Natural killer cell (primary cell): ENCODE data around the gene GPSM1. TPM values are rescaled to one million over a fixed set of nuclear protein-coding genes. Genes with fewer than 3 reads are reported as not detected.

Source experiments
- ATAC-seq, 3 donors: fragments of 150-1000 bp in 2 of 3; fragments of 200-7000 bp in 1 of 3; cut with Tn5 transposase; 1 replicate in 1 of 3; 2 replicates in 2 of 3; pipeline ENCODE4 v1.10.0; 2021; ENCODE audit warnings: mild to moderate bottlenecking in 2 of 3, moderate library complexity in 2 of 3
- DNase-seq, 2 donors: peaks; one replicate each; pipeline versions ENCODE4 v3.0.0 to v3.0.0-alpha.2; 2013 to 2021; ENCODE audit warnings: mixed read lengths in 1 of 2
- H3K27ac ChIP-seq: one replicate; pipeline ENCODE4 v1.5.1; 2013; ENCODE audit warnings: mild to moderate bottlenecking, low read length
- H3K27me3 ChIP-seq: one replicate; pipeline ENCODE4 v1.6.1; 2013; ENCODE audit warnings: low read length; ENCODE audit not compliant: control insufficient read depth, insufficient read depth
- H3K36me3 ChIP-seq: one replicate; pipeline ENCODE4 v1.6.1; 2013; ENCODE audit warnings: low read length; ENCODE audit not compliant: control insufficient read depth, insufficient read depth
- H3K4me1 ChIP-seq: one replicate; pipeline ENCODE4 v1.6.1; 2013; ENCODE audit warnings: low read length; ENCODE audit not compliant: control insufficient read depth, insufficient read depth
- H3K4me3 ChIP-seq: one replicate; pipeline ENCODE4 v1.5.1; 2013; ENCODE audit warnings: low read length
- H3K9me3 ChIP-seq: one replicate; pipeline ENCODE4 v1.6.1; 2013; ENCODE audit warnings: low read length; ENCODE audit not compliant: control insufficient read depth, insufficient read depth
- H3K27ac Mint-ChIP-seq, 2 donors: one replicate each; pipeline ENCODE4 v1.8.0; 2022; ENCODE audit warnings: mild to moderate bottlenecking in 2 of 2, mixed read lengths in 2 of 2, moderate library complexity in 1 of 2
- H3K27me3 Mint-ChIP-seq, 2 donors: one replicate each; pipeline ENCODE4 v1.8.0; 2022; ENCODE audit warnings: low read depth in 2 of 2, mixed read lengths in 2 of 2
- H3K36me3 Mint-ChIP-seq: one replicate; pipeline ENCODE4 v1.8.0; 2022; ENCODE audit warnings: mixed read lengths
- H3K4me1 Mint-ChIP-seq, 2 donors: one replicate each; pipeline ENCODE4 v1.8.0; 2022; ENCODE audit warnings: mixed read lengths in 2 of 2
- H3K4me3 Mint-ChIP-seq: one replicate; pipeline ENCODE4 v1.8.0; 2022; ENCODE audit warnings: mild to moderate bottlenecking, moderate library complexity, mixed read lengths
- H3K9me3 Mint-ChIP-seq, 2 donors: one replicate each; pipeline ENCODE4 v1.8.0; 2022; ENCODE audit warnings: mixed read lengths in 2 of 2
- CTCF ChIP-seq: fragments of 200-600 bp; IDR thresholded peaks from one replicate; pipeline ENCODE4 v1.8.0; 2022; ENCODE audit warnings: antibody characterized with exemption
- WGBS: methylation state at CpG from one replicate; pipeline ENCODE4 v1.1.7; 2013; ENCODE audit warnings: missing lambda C conversion rate; ENCODE audit not compliant: insufficient coverage; 5-methylcytosine and 5-hydroxymethylcytosine counted together
- intact Hi-C: fragments of 100-400 bp; cut with micrococcal nuclease; formaldehyde crosslinking; loops from one replicate; pipeline ENCODE4 v1.14.2; 2022
- total RNA-seq, 4 donors: library from RNA; stranded (reverse); fragments of 120-200 nt in 1 of 4; gene quantifications; one replicate each; pipeline versions ENCODE4 v1.2.3 to v1.2.4, GENCODE V29; 2013 to 2022

Gene GPSM1
- total RNA-seq, 3 donors from 2014 or later (not counting 1 experiment from before 2014, with no cell fraction given) = 2.6 to 4.2 (median 3.4) TPM

DNA sequence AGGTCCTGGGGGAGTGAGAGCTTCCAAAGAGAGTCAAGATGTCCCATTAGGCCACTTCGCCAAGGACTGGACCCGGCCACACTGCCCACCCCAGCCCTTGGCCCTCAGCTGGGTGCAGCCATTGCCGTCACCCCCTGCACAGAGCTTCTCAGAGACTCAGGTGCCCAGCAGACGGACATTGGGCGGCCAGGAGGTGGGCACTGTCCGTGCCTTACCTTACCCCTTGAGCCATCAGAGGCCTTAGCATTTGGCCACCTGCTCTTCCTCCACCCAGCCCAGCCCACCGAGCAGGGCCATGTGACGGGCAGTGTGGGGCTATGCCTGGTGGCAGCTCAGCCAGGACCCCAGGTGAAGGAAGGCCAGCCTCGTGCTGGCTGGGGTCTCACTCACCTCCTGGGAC lies 39.5 kb downstream of the GPSM1 start:
- Mint-ChIP-seq H3K27me3 (no peaks in the 10 kb centered on the region), H3K4me1 (peaks cover 0 to 5% of the 10 kb centered on the region in 2 donors), H3K4me3 (no peak overlapping the region), H3K9me3 (no peaks in the 10 kb centered on the region), H3K36me3 (no peaks in the 10 kb centered on the region), H3K27ac (no peak overlapping the region)
- no peak for ATAC-seq
- no peak for TF ChIP-seq CTCF
- intact Hi-C loops = loop anchor here (10.0 kb wide), 1 partner anchor 52 kb away; no protein-coding TSS in a partner anchor
- 94% methylated on average over 9 of the region's 9 CpGs for WGBS
- no peak overlapping the region for H3K4me3 ChIP-seq
- H3K27ac ChIP-seq = no peak overlapping the region
- DNase-seq = no peak
- no peaks in the 10 kb centered on the region for H3K9me3 ChIP-seq
- H3K4me1 ChIP-seq = peaks cover 30% of the 10 kb centered on the region
- H3K27me3 ChIP-seq = no peaks in the 10 kb centered on the region
- no peaks in the 10 kb centered on the region for H3K36me3 ChIP-seq

GRCh38 chr9:136367296-136368145 lies 40.2 kb downstream of the GPSM1 start:
- Histone ChIP-seq H3K4me3 (no peak overlapping the region), H3K9me3 (no peaks in the 10 kb centered on the region), H3K27ac (no peak overlapping the region), H3K36me3 (no peaks in the 10 kb centered on the region), H3K27me3 (no peaks in the 10 kb centered on the region), H3K4me1 (peaks cover 34% of the 10 kb centered on the region)
- Mint-ChIP-seq H3K27ac (no peak overlapping the region), H3K36me3 (no peaks in the 10 kb centered on the region), H3K4me3 (no peak overlapping the region), H3K9me3 (no peaks in the 10 kb centered on the region), H3K27me3 (no peaks in the 10 kb centered on the region), H3K4me1 (peaks cover 0 to 2% of the 10 kb centered on the region in 2 donors)
- TF ChIP-seq CTCF = no peak
- ATAC-seq = no peak
- WGBS = 93% methylated on average over 45 of the region's 45 CpGs
- DNase-seq = no peak
- intact Hi-C loops = loop anchor here (10.0 kb wide), 1 partner anchor 53 kb away; no protein-coding TSS in a partner anchor

DNA sequence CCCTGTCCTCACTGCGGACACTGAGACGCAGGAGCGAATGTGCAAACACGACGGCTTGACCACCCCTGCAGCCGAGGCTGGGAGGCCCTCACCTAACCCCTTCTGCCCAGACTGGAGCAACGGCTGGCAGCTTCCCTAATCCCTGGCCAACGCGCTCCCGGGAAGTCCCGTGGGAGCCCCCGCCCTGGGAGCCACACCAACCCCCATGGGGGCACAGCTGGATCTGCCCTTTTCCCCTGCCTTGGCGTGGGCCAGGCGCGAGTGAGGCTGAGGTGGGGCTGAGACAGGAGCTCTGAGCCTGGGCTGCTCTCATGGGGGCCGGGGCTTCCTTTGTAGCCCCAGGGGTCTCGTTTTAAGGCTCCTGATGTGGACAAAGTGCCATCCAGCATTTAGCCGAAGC lies 40.9 kb downstream of the GPSM1 start:
- TF ChIP-seq CTCF = no peak
- no peaks in the 10 kb centered on the region for H3K36me3 ChIP-seq

More for the DNA sequence above, 40.9 kb downstream of the GPSM1 start:
- Histone ChIP-seq H3K27ac (no peak overlapping the region), H3K4me3 (no peak overlapping the region), H3K9me3 (no peaks in the 10 kb centered on the region), H3K4me1 (peaks cover 34% of the 10 kb centered on the region), H3K27me3 (peaks cover 3% of the 10 kb centered on the region)
- Mint-ChIP-seq H3K4me3 (no peak overlapping the region), H3K9me3 (no peaks in the 10 kb centered on the region), H3K36me3 (no peaks in the 10 kb centered on the region), H3K4me1 (no peaks in the 10 kb centered on the region), H3K27ac (no peak overlapping the region), H3K27me3 (no peaks in the 10 kb centered on the region)
- intact Hi-C loops = loop anchor here (10.0 kb wide), 1 partner anchor 53 kb away; no protein-coding TSS in a partner anchor
- 88% methylated on average over 18 of the region's 18 CpGs for WGBS
- DNase-seq (no peak), ATAC-seq (no peak)
